ENCODE results near the gene SGIP1. TPM values are rescaled to one million over a fixed set of nuclear protein-coding genes. Genes with fewer than 3 reads are reported as not detected.

The SGIP1 gene
- total and polyA plus RNA-seq, 4 donors, result 2.7 to 17.0 (median 4.7) TPM

GRCh38 chr1:66767626-66768025, 233.7 kb downstream of the SGIP1 start:
- no peak for ATAC-seq (ENCODE audit: insufficient read depth, low FRiP score)
- TF ChIP-seq CTCF (IDR thresholded peaks at IDR 0.05; ENCODE audit: control extremely low read depth, extremely low read depth), result no peak

GRCh38 chr1:66768965-66769364, 235.0 kb downstream of the SGIP1 start:
- Histone ChIP-seq H3K9ac (ENCODE audit: insufficient read depth in 1 of 2, low read length in 2 of 2) (no peak overlapping the region), H3K4me1 (ENCODE audit: control insufficient read depth in 5 of 5, insufficient read depth in 5 of 5, low read length in 5 of 5) (no peaks in the 10 kb centered on the region), H3K4me3 (no peak overlapping the region), H3K9me3 (ENCODE audit: control insufficient read depth in 4 of 4, insufficient read depth in 3 of 4, low read length in 3 of 4) (no peaks in the 10 kb centered on the region), H3K36me3 (ENCODE audit: control insufficient read depth in 4 of 4, insufficient read depth in 4 of 4, low read length in 4 of 4) (peaks cover 0 to 5% (median 0%) of the 10 kb centered on the region in 4 donors), H3K27me3 (ENCODE audit: control insufficient read depth in 3 of 3, insufficient read depth in 3 of 3, low read length in 2 of 3) (no peaks in the 10 kb centered on the region), H3K27ac (ENCODE audit: low read depth in 1 of 2, low read length in 1 of 2) (no peak overlapping the region)
- DNase-seq (no peak), ATAC-seq (ENCODE audit: insufficient read depth, low FRiP score) (no peak)
- TF ChIP-seq CTCF (IDR thresholded peaks at IDR 0.05; ENCODE audit: control extremely low read depth, extremely low read depth), result no peak
- WGBS, 2 donors, result 88 to 92% methylated on average over 1 of the region's 1 CpG

More at GRCh38 chr1:66767626-66768025, 233.7 kb downstream of the SGIP1 start:
- no peak for DNase-seq
- H3K27ac ChIP-seq (ENCODE audit: low read depth in 1 of 2, low read length in 1 of 2), result no peak overlapping the region
- H3K4me3 ChIP-seq, result no peak overlapping the region
- no peaks in the 10 kb centered on the region for H3K27me3 ChIP-seq (ENCODE audit: control insufficient read depth in 3 of 3, insufficient read depth in 3 of 3, low read length in 2 of 3)
- H3K9me3 ChIP-seq (ENCODE audit: control insufficient read depth in 4 of 4, insufficient read depth in 3 of 4, low read length in 3 of 4), result no peaks in the 10 kb centered on the region
- H3K9ac ChIP-seq (ENCODE audit: insufficient read depth in 1 of 2, low read length in 2 of 2), result no peak overlapping the region
- peaks cover 0 to 4% (median 0%) of the 10 kb centered on the region in 4 donors for H3K36me3 ChIP-seq (ENCODE audit: control insufficient read depth in 4 of 4, insufficient read depth in 4 of 4, low read length in 4 of 4)
- H3K4me1 ChIP-seq (ENCODE audit: control insufficient read depth in 5 of 5, insufficient read depth in 5 of 5, low read length in 5 of 5), result no peaks in the 10 kb centered on the region

GRCh38 chr1:66769512-66770229, 235.7 kb downstream of the SGIP1 start:
- H3K9me3 ChIP-seq (ENCODE audit: control insufficient read depth in 4 of 4, insufficient read depth in 3 of 4, low read length in 3 of 4), result no peaks in the 10 kb centered on the region
- ATAC-seq (ENCODE audit: insufficient read depth, low FRiP score) (no peak), DNase-seq (no peak)
- H3K27me3 ChIP-seq (ENCODE audit: control insufficient read depth in 3 of 3, insufficient read depth in 3 of 3, low read length in 2 of 3), result no peaks in the 10 kb centered on the region
- no peak for TF ChIP-seq CTCF (IDR thresholded peaks at IDR 0.05; ENCODE audit: control extremely low read depth, extremely low read depth)
- 84 to 91% methylated on average over 7 of the region's 7 CpGs for WGBS, 2 donors
- peaks cover 0 to 8% (median 0%) of the 10 kb centered on the region in 4 donors for H3K36me3 ChIP-seq (ENCODE audit: control insufficient read depth in 4 of 4, insufficient read depth in 4 of 4, low read length in 4 of 4)
- H3K9ac ChIP-seq (ENCODE audit: insufficient read depth in 1 of 2, low read length in 2 of 2), result no peak overlapping the region
- no peak overlapping the region for H3K4me3 ChIP-seq
- H3K4me1 ChIP-seq (ENCODE audit: control insufficient read depth in 5 of 5, insufficient read depth in 5 of 5, low read length in 5 of 5), result no peaks in the 10 kb centered on the region
- H3K27ac ChIP-seq (ENCODE audit: low read depth in 1 of 2, low read length in 1 of 2), result no peak overlapping the region

DNA sequence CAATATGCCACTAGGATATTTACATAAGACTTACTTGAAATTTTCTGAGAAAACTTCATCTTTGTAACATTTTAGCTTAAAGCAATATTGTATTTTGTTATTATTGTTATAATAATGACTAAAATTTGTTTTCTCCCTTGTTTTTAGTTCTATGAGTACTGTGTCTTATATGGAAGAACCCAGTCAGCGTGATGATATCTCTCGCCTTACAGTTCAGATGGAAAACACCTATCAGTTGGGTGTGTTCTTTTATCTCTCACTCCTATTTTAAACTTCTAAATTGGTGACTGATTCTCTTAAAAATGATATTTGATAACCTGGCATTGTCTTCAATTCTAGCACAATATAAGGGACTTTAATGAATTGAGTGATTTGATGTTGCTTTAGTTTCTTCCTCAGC, 236.3 kb downstream of the SGIP1 start:
- no peak for DNase-seq
- no peaks in the 10 kb centered on the region for H3K4me1 ChIP-seq (ENCODE audit: control insufficient read depth in 5 of 5, insufficient read depth in 5 of 5, low read length in 5 of 5)
- no peak for ATAC-seq (ENCODE audit: insufficient read depth, low FRiP score)
- no peak overlapping the region for H3K27ac ChIP-seq (ENCODE audit: low read depth in 1 of 2, low read length in 1 of 2)
- no peak overlapping the region for H3K4me3 ChIP-seq
- WGBS, 2 donors, result 98 to 100% methylated on average over 2 of the region's 2 CpGs
- H3K9me3 ChIP-seq (ENCODE audit: control insufficient read depth in 4 of 4, insufficient read depth in 3 of 4, low read length in 3 of 4), result no peaks in the 10 kb centered on the region
- H3K9ac ChIP-seq (ENCODE audit: insufficient read depth in 1 of 2, low read length in 2 of 2), result no peak overlapping the region
- H3K36me3 ChIP-seq (ENCODE audit: control insufficient read depth in 4 of 4, insufficient read depth in 4 of 4, low read length in 4 of 4), result peaks cover 0 to 8% (median 0%) of the 10 kb centered on the region in 4 donors
- H3K27me3 ChIP-seq (ENCODE audit: control insufficient read depth in 3 of 3, insufficient read depth in 3 of 3, low read length in 2 of 3), result no peaks in the 10 kb centered on the region
- no peak for TF ChIP-seq CTCF (IDR thresholded peaks at IDR 0.05; ENCODE audit: control extremely low read depth, extremely low read depth)
